ENCODE data around the gene STAC.

Gene STAC

GRCh38 chr3:36393563-36393962 lies 13.3 kb downstream of the STAC start:
- TF ChIP-seq, protein P1, sequence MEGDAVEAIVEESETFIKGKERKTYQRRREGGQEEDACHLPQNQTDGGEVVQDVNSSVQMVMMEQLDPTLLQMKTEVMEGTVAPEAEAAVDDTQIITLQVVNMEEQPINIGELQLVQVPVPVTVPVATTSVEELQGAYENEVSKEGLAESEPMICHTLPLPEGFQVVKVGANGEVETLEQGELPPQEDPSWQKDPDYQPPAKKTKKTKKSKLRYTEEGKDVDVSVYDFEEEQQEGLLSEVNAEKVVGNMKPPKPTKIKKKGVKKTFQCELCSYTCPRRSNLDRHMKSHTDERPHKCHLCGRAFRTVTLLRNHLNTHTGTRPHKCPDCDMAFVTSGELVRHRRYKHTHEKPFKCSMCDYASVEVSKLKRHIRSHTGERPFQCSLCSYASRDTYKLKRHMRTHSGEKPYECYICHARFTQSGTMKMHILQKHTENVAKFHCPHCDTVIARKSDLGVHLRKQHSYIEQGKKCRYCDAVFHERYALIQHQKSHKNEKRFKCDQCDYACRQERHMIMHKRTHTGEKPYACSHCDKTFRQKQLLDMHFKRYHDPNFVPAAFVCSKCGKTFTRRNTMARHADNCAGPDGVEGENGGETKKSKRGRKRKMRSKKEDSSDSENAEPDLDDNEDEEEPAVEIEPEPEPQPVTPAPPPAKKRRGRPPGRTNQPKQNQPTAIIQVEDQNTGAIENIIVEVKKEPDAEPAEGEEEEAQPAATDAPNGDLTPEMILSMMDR (IDR thresholded peaks at IDR 0.05; ENCODE audit: borderline replicate concordance, insufficient read depth, low read depth, low read length): no peak
- H3K4me3 ChIP-seq (ENCODE audit: low read depth, low read length): no peak overlapping the region

DNA sequence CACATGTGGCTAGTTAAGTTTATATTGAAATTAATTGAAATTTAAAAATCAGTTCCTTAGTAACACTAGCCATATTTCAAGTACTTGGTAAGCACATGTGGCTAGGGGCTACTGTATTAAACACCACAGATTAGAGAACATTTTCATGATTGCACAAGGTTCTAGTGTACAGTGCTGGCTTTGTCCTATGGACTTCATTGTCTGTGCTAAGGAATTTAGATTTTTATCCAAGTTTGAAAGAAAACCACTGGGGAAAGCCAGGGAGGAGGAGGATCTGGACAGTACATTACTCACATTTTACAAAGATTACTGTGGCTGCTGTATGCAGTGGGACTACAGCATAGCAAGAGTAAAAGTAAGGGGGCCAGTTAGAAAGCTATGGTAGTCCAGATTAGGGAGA lies 13.9 kb downstream of the STAC start:
- no peak overlapping the region for H3K4me3 ChIP-seq (ENCODE audit: low read depth, low read length)
- TF ChIP-seq, protein P1 (IDR thresholded peaks at IDR 0.05; ENCODE audit: borderline replicate concordance, insufficient read depth, low read depth, low read length): no peak

GRCh38 chr3:36397841-36398240 lies 17.5 kb downstream of the STAC start:
- no peak overlapping the region for H3K4me3 ChIP-seq (ENCODE audit: low read depth, low read length)
- TF ChIP-seq, protein P1 (IDR thresholded peaks at IDR 0.05; ENCODE audit: borderline replicate concordance, insufficient read depth, low read depth, low read length): no peak

DNA sequence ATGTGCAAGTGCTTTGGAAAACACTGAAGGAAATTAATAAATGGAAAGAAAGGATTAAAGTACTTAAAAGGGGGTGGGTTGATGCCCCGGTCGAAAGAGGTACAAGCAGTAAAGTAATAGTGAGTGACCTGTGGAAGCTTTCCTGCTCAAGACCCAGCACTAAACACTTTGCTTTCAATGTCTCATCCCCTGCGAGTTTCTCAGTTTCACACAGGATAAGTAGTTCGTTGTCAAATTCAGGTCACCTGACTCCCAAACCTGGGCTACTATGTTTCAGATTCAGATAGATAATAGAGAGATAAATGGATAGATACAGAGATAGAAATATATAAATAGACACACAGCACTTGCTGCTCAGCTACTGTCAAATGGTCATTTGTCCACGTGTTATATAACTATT lies 19.6 kb downstream of the STAC start:
- H3K4me3 ChIP-seq (ENCODE audit: low read depth, low read length): no peak overlapping the region
- TF ChIP-seq, protein P1 (IDR thresholded peaks at IDR 0.05; ENCODE audit: borderline replicate concordance, insufficient read depth, low read depth, low read length): no peak

DNA sequence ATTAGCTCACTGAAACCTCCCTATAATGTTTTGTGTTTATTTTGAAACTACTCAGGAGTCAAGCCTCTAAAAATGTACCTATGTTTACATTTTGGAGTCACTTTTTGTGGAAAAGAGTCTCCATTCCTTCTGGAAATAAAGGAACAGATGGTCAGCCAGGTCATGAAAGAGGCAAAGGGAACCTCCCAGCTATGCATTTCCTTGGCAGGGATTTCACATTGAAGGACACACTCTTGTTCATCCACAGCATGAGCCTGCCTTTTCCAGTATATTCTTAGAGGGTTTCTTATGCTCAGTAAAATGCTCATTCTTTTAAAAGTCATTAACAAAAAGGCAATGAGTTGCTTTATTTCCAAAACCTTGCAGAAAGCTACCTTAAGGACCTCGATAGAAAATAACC lies 20.8 kb downstream of the STAC start:
- no peak overlapping the region for H3K4me3 ChIP-seq (ENCODE audit: low read depth, low read length)
- TF ChIP-seq, protein P1 (IDR thresholded peaks at IDR 0.05; ENCODE audit: borderline replicate concordance, insufficient read depth, low read depth, low read length): no peak

DNA sequence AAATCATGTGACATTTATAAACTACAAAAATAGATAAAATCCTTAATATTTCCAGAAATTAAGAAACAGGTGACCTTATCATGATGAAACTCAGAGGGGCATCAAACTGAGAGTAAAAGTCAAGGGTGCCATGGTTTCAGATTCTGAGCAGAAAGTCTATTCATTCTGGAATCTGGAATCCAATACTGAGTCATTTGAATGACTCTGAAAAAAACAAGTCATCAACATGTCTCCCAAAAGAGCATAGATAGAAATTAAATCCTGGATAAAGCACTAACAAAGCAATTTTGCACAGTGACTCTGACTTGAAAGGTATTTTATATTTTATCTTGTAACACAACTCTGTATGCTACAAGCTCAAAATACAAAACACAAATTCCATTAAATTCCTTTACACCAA lies 23.4 kb downstream of the STAC start:
- TF ChIP-seq, protein P1 (IDR thresholded peaks at IDR 0.05; ENCODE audit: borderline replicate concordance, insufficient read depth, low read depth, low read length): no peak
- no peak overlapping the region for H3K4me3 ChIP-seq (ENCODE audit: low read depth, low read length)

- H3K4me3 ChIP-seq (ENCODE audit: low read depth, low read length): no peak overlapping the region
- TF ChIP-seq, protein P1 (IDR thresholded peaks at IDR 0.05; ENCODE audit: borderline replicate concordance, insufficient read depth, low read depth, low read length): no peak
These were observed 24.9 kb downstream of the STAC start for GRCh38 chr3:36405190-36405589.
